Right hindlimb (tissue), 1 donor: Measurements from ENCODE around the gene CAPN9.
"Not testable (repeated sequence)": the region's sequence is repeated elsewhere in the genome, so short reads cannot be mapped to it uniquely, and the experiment has no call there.

ENCODE experiments used
- DNase-seq: peaks from one replicate; pipeline ENCODE4 v3.0.0-alpha.2; 2018

Gene CAPN9

GRCh38 chr1:230826166-230826875 is 79.1 kb downstream of the CAPN9 start:
- no peak for DNase-seq

- DNase-seq, result peak; percentile 83
Measured at GRCh38 chr1:230827081-230827681, 80.0 kb downstream of the CAPN9 start.

GRCh38 chr1:230827801-230828200 is 80.6 kb downstream of the CAPN9 start:
- no peak for DNase-seq

- DNase-seq, result no peak
Measured at GRCh38 chr1:230828421-230828820, 81.2 kb downstream of the CAPN9 start.

- DNase-seq, result peak; percentile 41
Measured at GRCh38 chr1:230831771-230832170, 84.6 kb downstream of the CAPN9 start.

- no peak for DNase-seq
Measured at GRCh38 chr1:230832476-230832875, 85.3 kb downstream of the CAPN9 start.

- no peak for DNase-seq
Measured at GRCh38 chr1:230833511-230833910, 86.3 kb downstream of the CAPN9 start.

- no peak for DNase-seq
Measured at GRCh38 chr1:230834292-230834691, 87.1 kb downstream of the CAPN9 start.

GRCh38 chr1:230836347-230836746 is 89.2 kb downstream of the CAPN9 start:
- no peak for DNase-seq

GRCh38 chr1:230836793-230837192 is 89.6 kb downstream of the CAPN9 start:
- DNase-seq, result no peak

- peak; percentile 49 for DNase-seq
Measured at GRCh38 chr1:230839173-230839572, 92.0 kb downstream of the CAPN9 start.

GRCh38 chr1:230842801-230843200 is 95.6 kb downstream of the CAPN9 start:
- no peak for DNase-seq

GRCh38 chr1:230843503-230844309 is 96.5 kb downstream of the CAPN9 start:
- DNase-seq, result no peak

GRCh38 chr1:230844561-230844960 is 97.4 kb downstream of the CAPN9 start:
- DNase-seq, result no peak

GRCh38 chr1:230845184-230845583 is 98.0 kb downstream of the CAPN9 start:
- DNase-seq, result not testable (repeated sequence)

- DNase-seq, result no peak
Measured at GRCh38 chr1:230848235-230848634, 101.0 kb downstream of the CAPN9 start.

- peak; percentile 88 for DNase-seq
Measured at GRCh38 chr1:230849451-230850224, 102.5 kb downstream of the CAPN9 start.

GRCh38 chr1:230850547-230850946 is 103.4 kb downstream of the CAPN9 start:
- no peak for DNase-seq

- DNase-seq, result no peak
Measured at GRCh38 chr1:230851291-230851691, 104.1 kb downstream of the CAPN9 start.
